Panc1 (cell line): ENCODE data around the gene UBAC2.

Experiments used
- POLR2AphosphoS5 ChIP-seq: IDR thresholded peaks from 2 replicates; pipeline ENCODE4 v1.6.1; 2012; ENCODE audit warnings: mild to moderate bottlenecking, low read depth, low read length, moderate library complexity
- TF ChIP-seq, protein P1 (sequence below): fragments of 450-650 bp; IDR thresholded peaks from 2 replicates; pipeline ENCODE4 v1.5.1; 2017; ENCODE audit warnings: mild to moderate bottlenecking
- TF ChIP-seq, protein P2 (sequence below), 2 experiments: IDR thresholded peaks; 2 replicates each; pipeline ENCODE4 v1.6.1; 2011 to 2012; ENCODE audit warnings: low read depth in 2 of 2, control low read depth in 1 of 2, low read length in 1 of 2, mild to moderate bottlenecking in 1 of 2, moderate library complexity in 1 of 2; ENCODE audit not compliant: insufficient read depth in 1 of 2

DNA sequence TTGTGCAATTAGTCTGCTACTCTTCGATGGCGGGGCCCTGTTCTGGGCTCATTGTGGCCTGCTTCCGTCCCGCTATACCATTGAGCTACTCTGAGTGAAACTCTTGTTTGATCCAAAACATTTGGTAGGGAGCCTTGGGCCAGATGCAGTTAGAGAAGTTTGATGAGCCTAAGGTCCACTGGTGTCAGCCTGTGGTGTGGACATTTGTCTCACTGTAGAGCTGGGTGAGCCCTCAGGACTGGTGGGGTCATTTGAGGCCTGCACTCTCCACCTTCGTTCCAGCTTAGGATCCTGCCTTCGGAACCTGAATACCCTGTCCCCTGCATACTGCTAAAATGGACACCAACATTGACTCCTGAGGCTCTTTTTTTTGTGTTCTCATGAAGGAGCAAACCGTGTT, 6.9 kb downstream of the UBAC2 start:
- no peak for TF ChIP-seq POLR2AphosphoS5
- TF ChIP-seq, protein P1, sequence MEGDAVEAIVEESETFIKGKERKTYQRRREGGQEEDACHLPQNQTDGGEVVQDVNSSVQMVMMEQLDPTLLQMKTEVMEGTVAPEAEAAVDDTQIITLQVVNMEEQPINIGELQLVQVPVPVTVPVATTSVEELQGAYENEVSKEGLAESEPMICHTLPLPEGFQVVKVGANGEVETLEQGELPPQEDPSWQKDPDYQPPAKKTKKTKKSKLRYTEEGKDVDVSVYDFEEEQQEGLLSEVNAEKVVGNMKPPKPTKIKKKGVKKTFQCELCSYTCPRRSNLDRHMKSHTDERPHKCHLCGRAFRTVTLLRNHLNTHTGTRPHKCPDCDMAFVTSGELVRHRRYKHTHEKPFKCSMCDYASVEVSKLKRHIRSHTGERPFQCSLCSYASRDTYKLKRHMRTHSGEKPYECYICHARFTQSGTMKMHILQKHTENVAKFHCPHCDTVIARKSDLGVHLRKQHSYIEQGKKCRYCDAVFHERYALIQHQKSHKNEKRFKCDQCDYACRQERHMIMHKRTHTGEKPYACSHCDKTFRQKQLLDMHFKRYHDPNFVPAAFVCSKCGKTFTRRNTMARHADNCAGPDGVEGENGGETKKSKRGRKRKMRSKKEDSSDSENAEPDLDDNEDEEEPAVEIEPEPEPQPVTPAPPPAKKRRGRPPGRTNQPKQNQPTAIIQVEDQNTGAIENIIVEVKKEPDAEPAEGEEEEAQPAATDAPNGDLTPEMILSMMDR = no peak
- TF ChIP-seq, protein P2, sequence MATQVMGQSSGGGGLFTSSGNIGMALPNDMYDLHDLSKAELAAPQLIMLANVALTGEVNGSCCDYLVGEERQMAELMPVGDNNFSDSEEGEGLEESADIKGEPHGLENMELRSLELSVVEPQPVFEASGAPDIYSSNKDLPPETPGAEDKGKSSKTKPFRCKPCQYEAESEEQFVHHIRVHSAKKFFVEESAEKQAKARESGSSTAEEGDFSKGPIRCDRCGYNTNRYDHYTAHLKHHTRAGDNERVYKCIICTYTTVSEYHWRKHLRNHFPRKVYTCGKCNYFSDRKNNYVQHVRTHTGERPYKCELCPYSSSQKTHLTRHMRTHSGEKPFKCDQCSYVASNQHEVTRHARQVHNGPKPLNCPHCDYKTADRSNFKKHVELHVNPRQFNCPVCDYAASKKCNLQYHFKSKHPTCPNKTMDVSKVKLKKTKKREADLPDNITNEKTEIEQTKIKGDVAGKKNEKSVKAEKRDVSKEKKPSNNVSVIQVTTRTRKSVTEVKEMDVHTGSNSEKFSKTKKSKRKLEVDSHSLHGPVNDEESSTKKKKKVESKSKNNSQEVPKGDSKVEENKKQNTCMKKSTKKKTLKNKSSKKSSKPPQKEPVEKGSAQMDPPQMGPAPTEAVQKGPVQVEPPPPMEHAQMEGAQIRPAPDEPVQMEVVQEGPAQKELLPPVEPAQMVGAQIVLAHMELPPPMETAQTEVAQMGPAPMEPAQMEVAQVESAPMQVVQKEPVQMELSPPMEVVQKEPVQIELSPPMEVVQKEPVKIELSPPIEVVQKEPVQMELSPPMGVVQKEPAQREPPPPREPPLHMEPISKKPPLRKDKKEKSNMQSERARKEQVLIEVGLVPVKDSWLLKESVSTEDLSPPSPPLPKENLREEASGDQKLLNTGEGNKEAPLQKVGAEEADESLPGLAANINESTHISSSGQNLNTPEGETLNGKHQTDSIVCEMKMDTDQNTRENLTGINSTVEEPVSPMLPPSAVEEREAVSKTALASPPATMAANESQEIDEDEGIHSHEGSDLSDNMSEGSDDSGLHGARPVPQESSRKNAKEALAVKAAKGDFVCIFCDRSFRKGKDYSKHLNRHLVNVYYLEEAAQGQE (IDR thresholded peaks at IDR 0.05; ENCODE audit: insufficient read depth in 1 of 2, low read depth in 2 of 2, low read length in 1 of 2) = no peak
